HepG2 (cell line): Measurements from ENCODE around the gene CHCHD6. TPM values are rescaled to one million over a fixed set of nuclear protein-coding genes. Genes with fewer than 3 reads are reported as not detected.

Experiments used
- ATAC-seq: fragments of 200-7000 bp; cut with Tn5 transposase; 3 replicates; pipeline ENCODE4 v1.9.1; 2020; ENCODE audit warnings: mild to moderate bottlenecking, moderate library complexity
- BruUV-seq: library from RNA; stranded (reverse); fragments of 400-500 nt; replicated peaks from 2 replicates; lab custom pipeline; 2021; lab: Mats Ljungman, UMichigan
- CTCF ChIA-PET: fragments of 300-600 bp; formaldehyde crosslinking; extraction: SDS; loops from one replicate; lab custom pipeline; 2021; ENCODE audit warnings: low total read pairs, inconsistent platforms, low intra/inter-chr PET ratio; lab: Yijun Ruan, JAX
- POLR2A ChIA-PET: fragments of 350-600 bp; sonication (Branson Sonifier 250); formaldehyde crosslinking; loops from one replicate; lab custom pipeline; 2020; ENCODE audit warnings: antibody characterized with exemption, inconsistent platforms; lab: Yijun Ruan, JAX
- DNase-seq: peaks from one replicate; pipeline ENCODE4 v3.0.0-alpha.2; 2015; ENCODE audit warnings: low spot score
- FAIRE-seq: peaks from 3 replicates; lab custom pipeline; 2011; peaks lifted over from hg19 to GRCh38; lab: Jason Lieb, UNC
- H2AFZ ChIP-seq: one replicate; pipeline ENCODE4 v1.6.1; 2011; ENCODE audit warnings: low read length, inconsistent platforms
- H3K27ac ChIP-seq: fragments of 300-600 bp; 3 replicates; pipeline ENCODE4 v1.8.0; 2011; ENCODE audit warnings: mixed run types, mild to moderate bottlenecking, mixed read lengths, low read length, inconsistent platforms; ENCODE audit not compliant: insufficient read depth; ENCODE audit errors: extremely low read length
- H3K27me3 ChIP-seq, 2 experiments: fragments of 200-600 bp in 1 of 2; 2 replicates in 1 of 2; 3 replicates in 1 of 2; pipeline versions ENCODE4 v1.6.0 to v1.8.0; 2011; ENCODE audit warnings: low read length in 2 of 2, mild to moderate bottlenecking in 2 of 2, moderate library complexity in 2 of 2, inconsistent platforms in 1 of 2; ENCODE audit not compliant: insufficient read depth in 2 of 2, control insufficient read depth in 1 of 2
- H3K36me3 ChIP-seq, 2 experiments: fragments of 200-600 bp in 1 of 2; replicated peaks in 1 of 2; 2 replicates in 1 of 2; 3 replicates in 1 of 2; pipeline versions ENCODE4 v1.5.1 to v1.8.0; 2011; ENCODE audit warnings: low read length in 2 of 2, inconsistent platforms in 1 of 2; ENCODE audit not compliant: insufficient read depth in 2 of 2, control insufficient read depth in 1 of 2
- H3K4me1 ChIP-seq: 2 replicates; pipeline ENCODE4 v1.5.1; 2012; ENCODE audit warnings: low read length, inconsistent platforms; ENCODE audit not compliant: insufficient read depth
- H3K4me2 ChIP-seq: 2 replicates; pipeline ENCODE4 v1.6.0; 2011; ENCODE audit warnings: low read depth, low read length, inconsistent platforms
- H3K4me3 ChIP-seq, 3 experiments: fragments of 200-600 bp in 1 of 3; sonication (generic), shearing (Covaris generic) in 1 of 3; replicated peaks in 1 of 3; 2 replicates each; pipeline ENCODE4 v1.5.1; 2011 to 2016; ENCODE audit warnings: low read length in 3 of 3, inconsistent platforms in 2 of 3, low read depth in 2 of 3, mild to moderate bottlenecking in 2 of 3, control low read depth in 1 of 3, mixed read lengths in 1 of 3; ENCODE audit not compliant: insufficient read depth in 1 of 3
- H3K79me2 ChIP-seq: one replicate; pipeline ENCODE4 v1.6.1; 2011; ENCODE audit warnings: low read length, inconsistent platforms; ENCODE audit not compliant: insufficient read depth
- H3K9ac ChIP-seq: 2 replicates; pipeline ENCODE4 v1.6.0; 2011; ENCODE audit warnings: mild to moderate bottlenecking, low read depth, low read length, inconsistent platforms; ENCODE audit not compliant: insufficient read depth
- H3K9me3 ChIP-seq: 2 replicates; pipeline ENCODE4 v1.5.1; 2012; ENCODE audit warnings: mild to moderate bottlenecking, low read length
- H4K20me1 ChIP-seq: 2 replicates; pipeline ENCODE4 v1.6.0; 2011; ENCODE audit warnings: inconsistent platforms, mild to moderate bottlenecking, low read length, moderate library complexity; ENCODE audit not compliant: insufficient read depth
- CHCHD3 ChIP-seq: sonication (generic); formaldehyde crosslinking; IDR thresholded peaks from 2 replicates; pipeline ENCODE4 v1.8.0; 2022; ENCODE audit warnings: mild to moderate bottlenecking, missing genetic modification reagents, moderate library complexity
- ELF3 ChIP-seq: IDR thresholded peaks from 2 replicates; pipeline ENCODE4 v1.6.1; 2016; ENCODE audit warnings: missing genetic modification reagents, missing compliant biosample characterization
- GATAD2A ChIP-seq: IDR thresholded peaks from 2 replicates; pipeline ENCODE4 v1.6.1; 2016
- HNRNPK ChIP-seq: fragments of 200-400 bp; formaldehyde crosslinking; IDR thresholded peaks from 2 replicates; pipeline ENCODE4 v1.6.1; 2018; ENCODE audit warnings: low read length, low read depth, moderate library complexity, mild to moderate bottlenecking; ENCODE audit not compliant: poor library complexity, severe bottlenecking
- NFIC ChIP-seq: IDR thresholded peaks from 2 replicates; pipeline ENCODE4 v1.6.1; 2012; ENCODE audit warnings: mild to moderate bottlenecking, low read length, inconsistent platforms
- NFYB ChIP-seq: sonication (generic); formaldehyde crosslinking; IDR thresholded peaks from 2 replicates; pipeline ENCODE4 v1.4.0; 2020; ENCODE audit warnings: missing genetic modification reagents
- TBX3 ChIP-seq: fragments of 450-650 bp; IDR thresholded peaks from 2 replicates; pipeline ENCODE4 v1.6.1; 2017; ENCODE audit warnings: antibody characterized with exemption, mild to moderate bottlenecking, inconsistent platforms, borderline replicate concordance
- ZFP36 ChIP-seq: fragments of 150-350 bp; IDR thresholded peaks from 2 replicates; pipeline ENCODE4 v1.6.1; 2018; ENCODE audit warnings: borderline replicate concordance, low read length, low read depth; ENCODE audit not compliant: partially characterized antibody
- ZFX ChIP-seq: sonication (generic); formaldehyde crosslinking; IDR thresholded peaks from 2 replicates; pipeline ENCODE4 v1.4.0; 2020; ENCODE audit warnings: mild to moderate bottlenecking, low read depth, missing genetic modification reagents, moderate library complexity
- ZNF10 ChIP-seq: sonication (generic); formaldehyde crosslinking; IDR thresholded peaks from 2 replicates; pipeline ENCODE4 v1.4.0; 2020; ENCODE audit warnings: mild to moderate bottlenecking, low read depth, missing genetic modification reagents, borderline replicate concordance
- ZNF24 ChIP-seq: fragments of 450-650 bp; IDR thresholded peaks from 2 replicates; pipeline ENCODE4 v1.6.1; 2017; ENCODE audit warnings: antibody characterized with exemption, mild to moderate bottlenecking
- ZNF644 ChIP-seq: IDR thresholded peaks from 2 replicates; pipeline ENCODE4 v1.6.1; 2016; ENCODE audit warnings: low read depth
- ZNF75D ChIP-seq: sonication (generic); formaldehyde crosslinking; IDR thresholded peaks from 2 replicates; pipeline ENCODE4 v1.8.1; 2023; ENCODE audit warnings: missing genetic modification reagents, mild to moderate bottlenecking, borderline replicate concordance
- ZNF772 ChIP-seq: sonication (generic); formaldehyde crosslinking; IDR thresholded peaks from 2 replicates; pipeline ENCODE4 v1.5.0; 2020; ENCODE audit warnings: mild to moderate bottlenecking, missing genetic modification reagents
- WGBS: methylation state at CpG from one replicate; pipeline ENCODE4 v1.1.6; 2017; ENCODE audit warnings: low lambda C conversion rate; 5-methylcytosine and 5-hydroxymethylcytosine counted together
- in situ Hi-C: cut with HindIII; loops from 2 replicates; pipeline ENCODE4 v1.10.0; 2017; ENCODE audit warnings: low pct_unique_long_range_greater_than_20kb; ENCODE audit not compliant: extremely low pct_ligation_motif_present
- intact Hi-C: fragments of 100-400 bp; cut with micrococcal nuclease; formaldehyde crosslinking; loops from one replicate; pipeline ENCODE4 v1.10.0; 2022; ENCODE audit not compliant: unreplicated experiment
- polyA plus RNA-seq, 8 experiments: library from polyadenylated mRNA; depleted of rRNA in 3 of 8; stranded (reverse) in 7 of 8; unstranded in 1 of 8; fragments of >200 nt; fragmentation: Illumina TruSeq in 4 of 8; extraction: Trizol in 4 of 8; gene quantifications; 2 replicates each; pipeline versions ENCODE4 v1.2.1 to v1.2.3, GENCODE V29; 2011 to 2016; ENCODE audit warnings: low read depth in 4 of 8, missing spikeins in 1 of 8, mixed read lengths in 1 of 8; ENCODE audit not compliant: insufficient read depth in 1 of 8
- total RNA-seq, 5 experiments: library from RNA; depleted of rRNA; stranded (reverse); fragments of >200 nt; fragmentation: Illumina TruSeq; extraction: Trizol; gene quantifications; 2 replicates each; pipeline ENCODE4 v1.2.3, GENCODE V29; 2016; ENCODE audit warnings: low read depth in 1 of 5
- TF ChIP-seq, protein P1 (sequence below): fragments of 450-650 bp; IDR thresholded peaks from 2 replicates; pipeline ENCODE4 v1.6.1; 2017
- TF ChIP-seq, protein P2 (sequence below): sonication (generic); formaldehyde crosslinking; IDR thresholded peaks from 2 replicates; pipeline ENCODE4 v1.4.0; 2020; ENCODE audit warnings: mild to moderate bottlenecking, missing genetic modification reagents

CHCHD6 gene
- total and polyA plus RNA-seq, 2 of the 13 experiments (the other 11 are each of a cell fraction or from before 2014, with no cell fraction given): 20.3 to 20.8 TPM

DNA sequence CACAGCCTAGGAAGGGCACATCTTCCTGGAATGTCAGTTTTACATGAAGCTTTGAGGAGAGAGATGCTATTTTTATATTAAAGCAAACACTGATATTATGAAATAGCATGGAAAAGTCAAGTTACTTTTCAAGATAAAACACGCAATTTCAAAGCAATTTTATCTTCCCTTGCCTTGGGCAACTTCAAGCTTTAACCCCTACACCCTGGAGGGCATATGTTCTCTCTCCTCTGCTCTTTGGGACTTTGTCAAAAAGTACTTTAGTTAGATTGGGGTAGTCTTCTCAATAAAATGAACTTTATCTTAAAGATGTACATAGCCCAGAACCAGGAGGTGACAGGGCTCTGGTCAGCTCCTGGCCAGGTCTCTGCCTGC, 192.0 kb downstream of the CHCHD6 start (continued):
- TF ChIP-seq, protein P1, sequence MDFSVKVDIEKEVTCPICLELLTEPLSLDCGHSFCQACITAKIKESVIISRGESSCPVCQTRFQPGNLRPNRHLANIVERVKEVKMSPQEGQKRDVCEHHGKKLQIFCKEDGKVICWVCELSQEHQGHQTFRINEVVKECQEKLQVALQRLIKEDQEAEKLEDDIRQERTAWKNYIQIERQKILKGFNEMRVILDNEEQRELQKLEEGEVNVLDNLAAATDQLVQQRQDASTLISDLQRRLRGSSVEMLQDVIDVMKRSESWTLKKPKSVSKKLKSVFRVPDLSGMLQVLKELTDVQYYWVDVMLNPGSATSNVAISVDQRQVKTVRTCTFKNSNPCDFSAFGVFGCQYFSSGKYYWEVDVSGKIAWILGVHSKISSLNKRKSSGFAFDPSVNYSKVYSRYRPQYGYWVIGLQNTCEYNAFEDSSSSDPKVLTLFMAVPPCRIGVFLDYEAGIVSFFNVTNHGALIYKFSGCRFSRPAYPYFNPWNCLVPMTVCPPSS: no peak
- no peak for TF ChIP-seq TBX3

DNA sequence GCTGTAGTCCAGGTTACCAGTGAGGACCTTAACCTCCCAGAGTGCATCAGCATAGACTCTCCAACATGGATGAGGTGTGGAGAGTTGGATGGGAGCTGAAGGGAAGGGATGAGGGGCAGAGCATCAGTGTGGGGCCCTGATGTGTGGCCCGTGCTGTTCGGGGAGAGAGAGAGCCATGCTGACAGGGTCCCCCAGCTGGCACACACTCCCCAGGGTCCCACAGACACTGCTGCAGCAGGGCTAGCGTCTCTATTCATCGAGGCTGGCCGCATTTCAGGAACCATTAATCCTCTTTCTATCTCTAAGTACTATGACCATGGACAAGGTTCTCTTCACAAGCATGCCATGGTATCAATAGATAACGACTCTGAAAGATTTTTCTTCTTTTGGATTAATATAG, 192.9 kb downstream of the CHCHD6 start:
- TF ChIP-seq ZNF24 (no peak), NFYB (CRISPR knock-in tag) (no peak), ELF3 (CRISPR knock-in tag) (no peak), ZNF772 (no peak), ZNF75D (CRISPR knock-in tag) (no peak), ZFX (CRISPR knock-in tag) (no peak), HNRNPK (no peak), ZNF10 (CRISPR knock-in tag) (no peak), ZFP36 (no peak), GATAD2A (no peak), ZNF644 (CRISPR knock-in tag) (no peak), NFIC (no peak), CHCHD3 (no peak)
- TF ChIP-seq, protein P2, sequence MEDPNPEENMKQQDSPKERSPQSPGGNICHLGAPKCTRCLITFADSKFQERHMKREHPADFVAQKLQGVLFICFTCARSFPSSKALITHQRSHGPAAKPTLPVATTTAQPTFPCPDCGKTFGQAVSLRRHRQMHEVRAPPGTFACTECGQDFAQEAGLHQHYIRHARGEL (CRISPR knock-in tag): no peak
- no peaks in the 10 kb centered on the region for H3K36me3 ChIP-seq
- CTCF ChIA-PET: no interaction called here
- no peak overlapping the region for H3K4me2 ChIP-seq
- BruUV-seq: no TSS peak
- WGBS: 96% methylated on average over 6 of the region's 6 CpGs
- H2AFZ ChIP-seq: no peak overlapping the region
- ATAC-seq (no peak), DNase-seq (no peak), FAIRE-seq (no peak)
- POLR2A ChIA-PET: no interaction called here
- intact Hi-C loops: no loop called here
- H3K9ac ChIP-seq: no peak overlapping the region
- H3K4me1 ChIP-seq: no peaks in the 10 kb centered on the region
- no peaks in the 10 kb centered on the region for H3K9me3 ChIP-seq
- in situ Hi-C loops: no loop called here
- H3K79me2 ChIP-seq: no peaks in the 10 kb centered on the region
- no peak overlapping the region for H3K4me3 ChIP-seq
- H3K27ac ChIP-seq: no peak overlapping the region
- H4K20me1 ChIP-seq: no peaks in the 10 kb centered on the region
- H3K27me3 ChIP-seq: no peaks in the 10 kb centered on the region
